GM10847 (cell line): ENCODE measurements around the gene METRNL.

Experiments used
- POLR2A ChIP-seq: IDR thresholded peaks from 2 replicates; pipeline ENCODE4 v1.6.1; 2011; ENCODE audit not compliant: insufficient read length; ENCODE audit errors: extremely low read depth

Gene METRNL

GRCh38 chr17:83101805-83102480, 22.5 kb downstream of the METRNL start:
- TF ChIP-seq POLR2A: no peak

GRCh38 chr17:83103200-83103942, 24.0 kb downstream of the METRNL start:
- TF ChIP-seq POLR2A: no peak

GRCh38 chr17:83103943-83104311, 24.5 kb downstream of the METRNL start:
- TF ChIP-seq POLR2A: no peak

- no peak for TF ChIP-seq POLR2A
Observed at GRCh38 chr17:83104577-83105505, 25.4 kb downstream of the METRNL start.

- TF ChIP-seq POLR2A: no peak
Observed at GRCh38 chr17:83105512-83105911, 26.1 kb downstream of the METRNL start.

DNA sequence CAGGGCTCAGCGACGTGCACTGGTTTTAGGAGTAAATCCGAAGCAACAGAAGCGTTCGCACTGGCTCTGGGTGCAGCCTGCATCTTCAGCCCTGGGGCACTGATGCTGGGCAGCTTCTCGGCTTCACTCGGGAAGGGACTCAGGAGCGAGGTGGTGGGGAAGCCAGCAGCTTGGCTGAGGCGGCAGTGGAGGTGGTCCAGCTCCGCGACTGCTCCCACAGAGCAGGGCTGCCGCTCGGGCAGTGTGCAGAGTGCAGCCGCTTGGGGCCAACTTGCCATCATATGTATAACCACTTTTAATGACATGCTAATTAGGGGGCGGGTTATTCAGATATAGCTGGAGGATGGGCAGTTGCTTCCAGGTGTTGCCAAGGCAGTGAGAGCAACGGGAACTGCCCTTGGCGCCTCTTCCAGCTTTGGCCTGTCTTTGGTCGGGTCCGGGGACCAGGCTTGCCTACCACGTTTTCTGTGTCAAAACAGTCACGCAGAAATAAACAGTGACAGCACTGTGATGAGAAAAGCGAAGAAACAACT, 26.7 kb downstream of the METRNL start:
- TF ChIP-seq POLR2A: no peak

DNA sequence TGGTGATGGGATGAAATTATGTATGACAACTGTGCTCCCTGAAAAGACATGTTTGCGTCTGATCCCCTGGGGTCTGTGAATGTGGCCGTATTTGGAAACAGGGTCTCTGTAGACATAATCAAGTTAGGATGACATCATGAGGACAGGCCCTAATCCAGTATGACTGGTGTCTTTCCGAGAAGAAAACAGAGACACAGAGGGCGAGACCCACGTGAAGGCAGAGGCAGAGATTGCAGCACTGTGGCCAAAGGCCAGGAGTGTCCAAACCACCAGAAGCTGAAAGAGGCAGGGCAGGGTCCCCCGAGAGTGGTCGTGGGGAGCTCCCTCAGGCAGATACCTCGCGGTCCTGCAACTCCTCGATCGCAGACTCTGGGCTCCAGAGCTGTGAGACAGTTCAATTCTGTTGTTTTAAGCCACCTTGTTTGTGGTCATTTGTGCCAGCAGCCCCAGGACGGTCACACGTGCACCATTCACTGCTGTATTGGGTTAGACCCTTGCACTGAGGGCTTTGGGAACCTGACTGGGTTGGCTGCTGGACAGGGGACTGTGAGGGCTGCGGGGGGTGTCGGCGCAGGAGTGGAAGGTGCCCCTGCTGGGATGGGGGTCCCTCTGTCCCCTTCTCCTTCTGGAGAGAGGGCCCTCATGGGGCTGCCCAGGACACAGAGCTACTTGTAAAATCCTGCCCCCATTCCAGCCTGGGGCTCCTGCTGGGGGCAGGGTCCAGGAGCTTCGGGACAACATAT, 27.7 kb downstream of the METRNL start:
- no peak for TF ChIP-seq POLR2A

DNA sequence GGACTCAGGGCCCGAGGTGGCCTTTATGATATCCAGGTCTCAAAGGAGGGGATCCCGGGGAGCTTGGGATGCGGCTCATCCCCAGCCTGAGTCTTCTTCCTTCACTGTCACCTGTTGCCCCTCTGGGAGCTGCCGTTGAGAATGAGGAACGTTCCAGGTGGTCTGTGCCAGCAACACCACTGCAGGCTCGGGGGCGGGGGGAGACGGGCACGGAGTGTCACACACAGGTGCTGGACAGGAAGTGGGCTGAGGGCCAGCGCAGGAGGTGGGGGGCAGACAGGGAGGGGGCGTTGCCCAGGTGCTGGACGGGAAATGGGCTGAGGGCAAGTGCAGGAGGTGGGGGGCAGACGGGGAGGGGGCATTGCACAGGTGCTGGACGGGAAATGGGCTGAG, 28.2 kb downstream of the METRNL start:
- TF ChIP-seq POLR2A: no peak

- no peak for TF ChIP-seq POLR2A
Observed at GRCh38 chr17:83108709-83109108, 29.3 kb downstream of the METRNL start.

DNA sequence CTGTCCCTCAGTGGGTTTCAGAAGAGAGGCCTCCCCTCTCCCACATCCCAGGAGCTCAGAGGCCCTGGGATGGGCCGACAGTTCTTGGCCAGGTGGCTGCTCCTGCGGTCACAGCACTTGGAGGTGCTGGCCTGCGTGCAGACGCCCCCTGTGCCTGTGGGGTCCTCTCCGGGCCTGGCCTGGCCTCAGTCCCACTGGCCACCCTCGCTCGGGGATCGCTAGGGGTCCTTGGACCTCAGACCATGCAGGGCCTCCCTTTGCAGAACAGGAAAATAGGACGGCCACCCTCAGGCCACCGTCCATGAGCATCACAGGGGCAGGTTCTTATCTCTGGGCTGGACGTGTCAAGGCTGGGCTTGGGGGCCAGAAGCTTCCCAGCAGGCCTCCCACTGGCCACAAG, 30.0 kb downstream of the METRNL start:
- no peak for TF ChIP-seq POLR2A

DNA sequence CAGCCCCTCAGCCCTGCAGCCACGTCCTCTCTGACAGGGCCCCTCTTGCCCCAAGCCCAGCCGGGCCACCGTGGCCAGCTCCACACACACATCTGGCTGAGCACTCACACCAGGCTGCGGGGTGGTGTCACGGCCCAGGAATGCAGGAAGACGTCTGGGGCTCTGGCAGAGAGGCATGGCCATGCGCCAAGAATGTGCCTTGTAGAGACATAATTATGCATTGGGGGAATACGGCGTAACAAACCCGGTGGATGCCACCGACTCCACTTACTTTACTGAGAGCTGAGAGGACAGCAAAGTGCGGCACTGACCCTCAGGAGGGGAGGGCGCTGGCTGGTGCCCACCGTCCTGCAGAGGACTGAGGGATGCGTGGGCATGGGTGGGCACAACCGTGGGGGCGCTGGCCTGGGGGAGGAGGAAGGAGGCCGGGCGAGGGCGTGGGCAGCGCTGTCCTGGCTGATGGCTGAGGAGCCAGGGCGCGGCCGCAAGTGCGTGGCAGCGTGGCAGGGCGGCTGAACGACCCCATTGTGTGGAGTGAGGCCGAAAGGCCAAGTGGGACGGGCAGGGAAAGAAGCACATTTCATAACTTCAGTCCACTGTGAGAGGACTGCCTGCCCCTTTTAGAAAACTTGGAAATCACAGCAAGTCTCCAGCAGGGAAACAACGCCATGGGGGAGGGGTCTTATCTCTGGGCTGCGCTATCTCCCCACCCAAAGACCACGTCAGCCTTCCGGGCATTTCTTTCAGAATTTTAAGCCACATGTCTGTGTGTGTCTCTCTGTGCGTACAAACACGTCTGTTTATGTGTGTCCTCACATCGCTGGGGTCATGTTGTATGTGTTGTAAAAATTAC, 30.6 kb downstream of the METRNL start:
- TF ChIP-seq POLR2A: no peak

DNA sequence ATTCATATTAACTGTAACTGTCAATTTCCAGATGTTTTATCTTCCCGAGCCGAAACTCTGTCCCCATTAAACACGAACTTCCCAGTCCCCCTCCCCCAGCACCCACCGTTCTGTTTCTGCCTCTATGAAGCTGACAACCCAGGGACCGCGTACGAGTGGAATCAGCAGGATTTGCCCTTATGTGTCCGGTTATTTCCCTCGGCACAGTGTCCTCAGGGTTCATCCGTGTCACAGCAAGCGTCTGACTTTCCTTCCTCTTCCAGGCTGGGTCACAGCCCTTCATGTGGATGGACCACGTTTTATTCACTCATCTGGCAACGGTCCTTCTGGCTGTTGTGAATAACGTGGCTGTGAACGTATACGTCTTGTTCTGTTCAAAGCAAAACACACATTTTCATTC, 31.3 kb downstream of the METRNL start:
- TF ChIP-seq POLR2A: no peak

DNA sequence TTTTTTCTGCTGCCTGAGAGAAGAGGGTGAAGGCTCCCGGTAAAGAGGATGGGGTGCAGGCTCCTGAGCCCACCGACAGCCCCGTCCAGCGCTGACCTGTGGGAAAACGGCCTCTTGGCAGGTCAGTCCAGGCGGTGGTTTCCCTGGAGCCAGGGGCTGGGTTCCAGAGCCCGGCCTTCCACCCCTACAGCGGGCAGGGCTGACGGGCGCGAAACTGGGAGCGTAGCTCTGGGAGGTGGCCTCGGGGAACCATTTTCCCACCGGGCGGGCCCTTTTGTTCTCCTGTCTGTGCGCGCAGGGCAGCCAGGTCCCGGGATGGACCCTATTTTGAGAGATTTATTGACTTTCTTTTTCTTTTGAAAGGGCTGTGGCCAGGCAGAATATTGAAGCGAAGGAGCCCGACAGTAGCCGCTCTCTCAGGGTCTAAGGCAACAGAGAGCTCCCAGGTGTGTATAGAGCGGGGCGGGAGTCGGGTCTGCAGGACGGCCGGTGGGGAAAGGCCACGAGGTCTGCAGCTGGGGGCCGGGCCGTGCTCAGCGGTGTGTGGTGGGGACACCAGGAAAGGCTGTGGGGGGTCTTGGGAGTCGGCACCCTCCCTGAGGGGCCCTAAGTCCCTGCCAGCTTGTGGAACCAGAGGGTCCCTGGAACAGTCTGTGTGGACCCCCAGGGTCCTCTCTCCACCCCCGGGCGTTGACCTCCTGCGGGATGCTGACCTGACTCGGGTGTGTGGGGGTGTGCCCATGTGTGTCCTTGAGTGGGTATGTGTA, 32.3 kb downstream of the METRNL start:
- no peak for TF ChIP-seq POLR2A
